ENCODE results near the gene FRMD1. TPM values are rescaled to one million over a fixed set of nuclear protein-coding genes. Genes with fewer than 3 reads are reported as not detected.
"Not testable (repeated sequence)": the region's sequence is repeated elsewhere in the genome, so short reads cannot be mapped to it uniquely, and the experiment has no call there.

The FRMD1 gene
- total RNA-seq, 2 donors from 2014 or later = 0.18 to 0.79 TPM

- intact Hi-C loops (cut with DNase I) = no loop called here
- DNase-seq (no peak), ATAC-seq (no peak)
Measured at GRCh38 chr6:168084465-168085160, 5.6 kb upstream of the FRMD1 start.

GRCh38 chr6:168083514-168083885 is 4.5 kb upstream of the FRMD1 start:
- intact Hi-C loops (cut with DNase I) = no loop called here
- no peak for DNase-seq
- no peak for ATAC-seq

DNA sequence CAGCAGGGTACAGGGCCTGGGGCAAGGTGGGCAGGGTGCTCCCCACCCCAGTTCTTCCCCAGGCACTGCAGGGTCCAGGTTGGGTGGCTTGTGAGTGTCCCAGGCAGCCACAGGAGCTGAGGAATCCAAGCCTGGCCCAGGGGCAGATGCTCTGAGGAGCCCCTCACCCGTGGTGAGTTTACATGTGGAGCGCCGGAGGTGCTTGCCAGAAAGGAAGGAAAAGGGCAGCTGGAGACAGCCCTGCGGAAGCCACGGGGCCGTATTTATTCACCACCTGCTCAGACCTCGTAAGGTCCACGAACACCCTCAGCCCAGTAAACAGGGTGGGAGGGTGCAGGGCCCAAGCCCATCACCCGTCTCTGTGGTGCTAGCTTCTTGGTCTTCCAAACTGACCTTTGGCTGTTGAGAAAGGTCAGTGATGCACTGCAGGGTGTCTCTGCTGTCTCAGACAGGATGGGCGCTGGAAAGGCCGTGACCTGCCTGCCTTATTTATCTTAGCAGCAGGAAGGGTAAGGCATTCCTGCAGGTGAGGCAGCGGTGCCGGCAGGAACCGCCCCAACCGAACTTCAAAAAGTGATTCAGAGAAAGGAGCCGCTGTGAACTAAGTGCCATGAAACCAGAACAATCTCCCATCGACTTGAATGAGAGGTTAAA is 4.0 kb upstream of the FRMD1 start:
- no peak for DNase-seq
- intact Hi-C loops (cut with DNase I) = no loop called here
- no peak for ATAC-seq

- ATAC-seq = no peak
Measured at GRCh38 chr6:168081858-168082546, 3.0 kb upstream of the FRMD1 start.

GRCh38 chr6:168080393-168081077 is 1.5 kb upstream of the FRMD1 start:
- no peak for DNase-seq
- no peak for ATAC-seq
- intact Hi-C loops (cut with DNase I) = no loop called here

More at GRCh38 chr6:168081858-168082546, 3.0 kb upstream of the FRMD1 start:
- intact Hi-C loops (cut with DNase I) = no loop called here
- no peak for DNase-seq

DNA sequence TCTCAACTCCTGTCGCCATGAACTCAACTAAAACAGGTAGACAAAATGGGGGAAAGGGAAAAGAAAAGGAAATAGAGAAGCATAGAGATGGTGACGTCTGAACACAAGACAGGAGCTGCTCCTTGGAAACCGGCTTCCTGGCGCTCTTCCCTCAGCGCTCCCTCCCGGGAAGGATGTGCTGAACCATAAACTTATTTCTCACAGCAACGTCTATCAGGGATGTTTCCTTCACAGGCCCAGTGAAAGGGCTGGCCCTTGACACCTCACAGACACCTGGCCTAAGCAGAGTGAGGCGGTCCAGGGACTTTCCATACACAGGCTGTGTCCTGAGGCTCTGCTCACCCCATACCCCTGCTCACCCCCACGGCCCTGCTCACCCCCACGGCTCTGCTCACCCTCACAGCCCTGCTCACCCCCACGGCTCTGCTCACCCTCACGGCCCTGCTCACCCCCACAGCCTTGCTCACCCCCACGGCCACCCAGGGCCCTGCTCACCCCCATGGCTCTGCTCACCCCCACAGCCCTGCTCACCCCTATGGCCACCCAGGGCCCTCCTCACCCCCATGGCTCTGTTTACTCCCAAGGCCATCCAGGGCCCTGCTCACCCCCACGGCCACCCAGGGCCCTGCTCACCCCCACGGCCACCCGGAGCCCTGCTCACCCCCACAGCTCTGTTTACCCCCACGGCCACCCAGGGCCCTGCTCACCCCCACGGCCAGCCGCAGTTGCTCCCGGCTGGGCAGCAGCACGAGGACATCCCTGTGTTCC is 653 bp downstream of the FRMD1 start:
- ATAC-seq (peak in 1 of 2 donors; percentile 17), DNase-seq (no peak)
- intact Hi-C loops (cut with DNase I) = no loop called here

GRCh38 chr6:168077401-168077800 is 1.6 kb downstream of the FRMD1 start:
- intact Hi-C loops (cut with DNase I); DNase-seq; ATAC-seq: not testable (repeated sequence)

GRCh38 chr6:168075787-168076202 is 3.2 kb downstream of the FRMD1 start:
- intact Hi-C loops (cut with DNase I) = no loop called here
- ATAC-seq = no peak
- DNase-seq = no peak

GRCh38 chr6:168075216-168075615 is 3.8 kb downstream of the FRMD1 start:
- intact Hi-C loops (cut with DNase I) = no loop called here
- DNase-seq (no peak), ATAC-seq (no peak)

DNA sequence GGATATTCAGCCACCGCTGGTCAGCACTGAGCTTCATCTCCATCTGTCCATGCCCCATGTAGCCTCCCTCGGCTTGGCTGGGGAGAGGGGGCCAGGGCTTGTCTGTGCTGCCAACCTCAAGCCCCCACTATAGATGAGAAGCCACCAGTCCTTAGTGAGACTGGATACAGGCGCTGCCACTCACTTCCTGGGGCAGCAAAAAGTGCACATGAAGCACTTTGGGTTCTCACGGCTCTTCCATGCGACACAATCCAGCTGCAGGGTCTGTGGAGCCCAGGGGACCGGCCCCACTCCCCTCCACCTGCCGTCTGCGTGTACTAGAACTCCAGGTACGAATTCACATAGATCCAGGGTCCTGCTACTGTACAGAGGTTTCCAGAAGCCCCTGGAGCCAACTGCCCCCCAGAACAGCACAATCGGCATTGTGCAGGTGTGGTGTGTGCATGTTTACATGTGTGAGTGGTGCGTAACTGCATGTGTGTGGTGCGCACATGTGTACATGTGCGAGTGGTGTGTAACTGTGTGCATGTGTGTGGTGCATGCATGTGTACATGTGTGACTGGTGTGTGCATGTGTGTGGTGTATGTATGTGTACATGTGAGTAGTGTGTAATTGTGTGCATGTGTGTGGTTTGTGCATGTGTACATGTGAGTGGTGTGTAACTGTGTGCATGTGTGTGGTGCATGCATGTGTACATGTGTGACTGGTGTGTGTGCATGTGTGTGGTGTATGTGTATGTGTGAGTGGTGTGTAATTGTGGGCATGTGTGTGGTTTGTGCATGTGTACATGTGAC is 4.9 kb downstream of the FRMD1 start:
- no peak for ATAC-seq
- no peak for DNase-seq
- intact Hi-C loops (cut with DNase I) = no loop called here

DNA sequence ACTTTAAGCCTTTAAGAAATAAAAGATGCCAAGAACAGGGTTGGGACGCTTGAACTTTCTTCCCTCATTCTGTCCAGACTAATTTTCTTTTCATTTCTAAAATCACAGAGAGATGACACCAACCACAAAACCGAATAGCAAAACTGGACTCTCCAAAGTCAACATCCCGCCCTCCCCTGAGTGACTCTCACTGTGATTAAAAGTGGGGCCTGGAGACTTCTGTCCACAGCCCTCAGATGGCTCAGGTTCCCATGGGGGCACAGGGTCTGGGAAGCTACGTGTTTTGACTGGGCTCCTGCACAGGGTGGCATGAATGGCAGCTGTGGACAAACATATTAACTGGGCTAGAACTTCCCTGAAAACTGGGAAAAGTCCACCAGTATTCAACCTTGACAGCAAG is 6.3 kb downstream of the FRMD1 start:
- no peak for DNase-seq
- intact Hi-C loops (cut with DNase I) = no loop called here

DNA sequence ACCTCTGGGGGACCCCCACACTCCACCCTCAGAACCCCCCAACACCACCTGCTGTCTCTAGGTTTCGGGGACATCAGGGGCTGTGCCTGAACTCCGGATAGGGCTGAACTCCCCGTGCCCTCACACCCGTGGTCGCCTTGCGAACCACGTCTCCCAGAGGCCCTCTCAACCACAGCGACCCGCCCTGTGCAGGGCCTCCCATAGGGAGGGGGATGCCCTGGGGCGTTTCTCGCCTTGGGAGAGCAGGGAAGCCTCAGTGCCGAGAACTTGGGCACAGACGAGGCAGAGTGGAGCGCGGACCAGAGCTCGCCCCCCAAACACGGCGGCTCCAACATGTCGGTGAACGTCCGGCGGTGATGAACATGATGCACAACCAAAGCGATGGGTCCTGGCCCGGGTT is 6.8 kb downstream of the FRMD1 start:
- intact Hi-C loops (cut with DNase I) = no loop called here
- ATAC-seq = no peak

More for the DNA sequence above, 6.3 kb downstream of the FRMD1 start:
- no peak for ATAC-seq

DNA sequence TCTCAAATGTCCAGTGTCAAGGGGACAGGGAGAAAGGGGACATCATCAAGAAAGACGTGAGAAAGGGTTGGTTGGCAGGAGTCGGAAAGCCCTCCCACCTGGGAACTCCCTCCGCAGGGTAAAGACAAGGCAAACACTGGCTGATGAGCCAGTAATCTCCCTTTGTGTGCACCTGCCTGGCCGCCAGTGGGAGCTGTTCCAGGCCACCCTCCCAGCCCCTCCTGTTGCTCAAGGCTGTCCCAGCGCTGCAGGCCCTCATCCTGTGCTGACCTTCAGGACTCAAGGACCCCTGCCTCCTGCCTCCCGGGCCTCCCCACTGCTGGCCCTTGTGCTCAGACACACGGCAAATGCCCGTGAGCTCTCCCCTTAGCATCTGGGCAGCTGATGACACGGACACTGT is 7.4 kb downstream of the FRMD1 start:
- ATAC-seq = no peak
- DNase-seq = no peak

More for the DNA sequence above, 6.8 kb downstream of the FRMD1 start:
- DNase-seq = no peak

DNA sequence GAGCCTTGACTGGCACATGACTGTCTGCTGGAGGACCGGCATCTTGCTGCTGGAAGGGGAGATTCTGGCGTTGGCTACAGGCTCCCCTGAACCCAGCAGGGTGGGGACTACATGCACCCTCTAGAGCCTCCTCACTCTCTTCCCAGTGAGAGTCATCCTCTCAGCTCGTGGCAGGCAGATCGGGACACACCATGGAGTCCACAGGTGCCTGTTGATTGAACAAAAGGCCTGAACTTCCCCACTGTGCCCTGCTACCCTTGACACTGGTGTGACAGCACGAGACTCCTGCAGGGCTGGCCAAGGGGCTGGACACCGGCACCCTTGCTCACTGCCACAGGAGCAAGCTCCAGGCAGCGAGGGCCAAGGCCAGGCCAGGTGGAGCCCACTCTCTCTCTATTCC is 8.2 kb downstream of the FRMD1 start:
- ATAC-seq (no peak), DNase-seq (no peak)
- intact Hi-C loops (cut with DNase I) = no loop called here

More for the DNA sequence above, 7.4 kb downstream of the FRMD1 start:
- intact Hi-C loops (cut with DNase I) = no loop called here

DNA sequence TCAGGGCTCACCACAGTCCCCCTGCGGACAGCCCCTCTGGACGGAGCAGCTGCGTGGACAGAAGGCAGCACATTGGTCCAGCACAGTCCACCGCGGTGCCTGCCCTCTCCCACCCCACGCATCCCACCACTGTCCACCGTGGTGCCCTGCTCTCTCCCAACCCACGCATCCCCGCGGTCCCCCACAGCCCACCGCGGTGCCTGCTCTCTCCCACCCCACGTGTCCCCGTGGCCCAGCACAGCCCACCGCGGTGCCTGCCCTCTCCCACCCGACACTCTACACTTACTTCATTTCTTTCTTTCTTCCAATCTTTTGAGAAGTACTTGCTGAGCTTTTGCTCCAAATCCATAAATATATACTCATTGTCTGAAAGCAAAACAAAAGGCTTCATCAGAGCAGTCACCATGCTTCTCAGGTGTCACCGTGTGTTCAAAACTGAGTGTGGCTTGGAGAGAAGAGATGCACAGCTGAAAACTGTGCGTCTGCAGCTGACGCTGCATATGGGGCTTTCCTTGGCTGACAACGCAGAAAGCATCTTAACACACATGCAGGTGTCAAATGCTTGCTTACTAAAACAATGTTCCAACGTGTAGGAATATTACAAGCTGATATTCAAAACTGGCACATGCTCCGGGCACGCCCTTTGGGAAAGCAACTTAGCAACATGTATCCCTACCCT is 11.8 kb downstream of the FRMD1 start:
- DNase-seq (no peak), ATAC-seq (no peak)
- intact Hi-C loops (cut with DNase I) = no loop called here

DNA sequence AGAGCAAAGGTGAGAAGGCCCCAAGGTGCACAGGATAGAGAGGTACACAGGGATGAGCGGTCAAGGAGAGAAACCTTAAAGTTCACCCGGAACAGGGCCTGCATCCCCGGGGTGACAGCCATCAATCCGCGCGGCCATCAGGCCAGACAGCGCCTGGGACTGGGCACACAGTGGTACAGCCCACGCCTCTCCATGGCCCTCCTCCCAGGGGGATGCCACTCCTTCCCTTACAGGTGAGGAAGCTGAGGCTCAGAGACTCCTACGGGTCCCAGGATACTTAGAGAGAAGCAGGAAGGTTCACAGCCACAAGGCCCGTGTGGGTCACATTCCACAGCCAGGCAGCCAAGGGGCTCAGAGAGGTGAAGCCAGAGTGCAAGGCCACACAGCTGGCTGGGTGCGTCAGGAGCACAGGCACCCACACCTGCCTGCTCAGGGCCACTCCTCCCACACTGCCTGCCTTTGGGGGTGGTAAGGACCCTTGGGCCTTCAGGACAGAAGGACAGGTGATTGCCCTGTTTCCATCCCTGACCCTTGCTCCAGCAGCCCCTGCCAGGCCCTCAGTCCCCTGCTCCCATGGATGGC is 14.7 kb downstream of the FRMD1 start:
- ATAC-seq = no peak
- no peak for DNase-seq
- intact Hi-C loops (cut with DNase I) = no loop called here

DNA sequence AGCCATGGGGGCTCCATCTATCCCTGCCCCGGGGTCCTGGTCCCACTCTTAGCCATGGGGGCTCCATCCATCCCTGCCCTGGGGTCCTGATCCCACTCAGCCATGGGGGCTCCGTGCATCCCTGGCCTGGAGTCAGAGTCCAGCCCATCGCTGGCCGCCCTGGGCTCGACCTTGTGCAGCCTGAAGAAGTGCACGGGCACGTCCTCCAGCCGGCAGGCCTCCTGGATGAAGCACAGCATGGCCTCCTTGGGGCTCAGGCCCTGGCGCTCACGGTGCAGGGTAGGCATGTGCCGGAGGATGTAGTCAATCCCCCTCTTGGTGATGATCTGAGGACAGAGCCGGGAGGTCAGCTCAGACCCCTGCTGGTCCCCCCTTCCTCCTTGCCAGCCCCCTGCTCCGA is 15.6 kb downstream of the FRMD1 start:
- ATAC-seq (no peak), DNase-seq (no peak)
- intact Hi-C loops (cut with DNase I) = no loop called here

Measured in left cardiac atrium (tissue), 4 donors.